CD4-positive, alpha-beta T cell (primary cell): Measurements from ENCODE around the gene SLC35B3. TPM values are rescaled to one million over a fixed set of nuclear protein-coding genes. Genes with fewer than 3 reads are reported as not detected.

ENCODE experiments used
- ATAC-seq: fragments of 200-7000 bp; cut with Tn5 transposase; one replicate; pipeline ENCODE4 v1.10.0; 2022; ENCODE audit warnings: mild to moderate bottlenecking; ENCODE audit not compliant: poor library complexity
- CTCF ChIA-PET: fragments of 350-600 bp; sonication (Branson Sonifier 250); formaldehyde crosslinking; loops from one replicate; lab custom pipeline; 2021; ENCODE audit warnings: antibody characterized with exemption, inconsistent platforms; lab: Charles Lee
- POLR2A ChIA-PET: fragments of 350-600 bp; sonication (Branson Sonifier 250); formaldehyde crosslinking; loops from one replicate; lab custom pipeline; 2021; ENCODE audit warnings: antibody characterized with exemption, inconsistent platforms; lab: Charles Lee
- DNase-seq, 14 experiments: peaks; one replicate each; pipeline ENCODE4 v3.0.0-alpha.2; 2013 to 2020; ENCODE audit warnings: mixed read lengths in 2 of 14
- H3K27ac ChIP-seq, 2 donors: one replicate each; pipeline versions ENCODE4 v1.5.1 to v1.7.0; 2013; ENCODE audit warnings: low read length in 2 of 2, low read depth in 1 of 2, mild to moderate bottlenecking in 1 of 2
- H3K27me3 ChIP-seq, 2 experiments: 1 replicate in 1 of 2; 2 replicates in 1 of 2; pipeline versions ENCODE4 v1.6.1 to v1.7.0; 2013; ENCODE audit warnings: low read length in 2 of 2, control low read depth in 1 of 2, mild to moderate bottlenecking in 1 of 2, moderate library complexity in 1 of 2; ENCODE audit not compliant: insufficient read depth in 2 of 2, control insufficient read depth in 1 of 2
- H3K36me3 ChIP-seq: one replicate; pipeline ENCODE4 v1.6.1; 2013; ENCODE audit warnings: low read length, control low read depth; ENCODE audit not compliant: insufficient read depth
- H3K4me1 ChIP-seq: one replicate; pipeline ENCODE4 v1.6.1; 2013; ENCODE audit warnings: low read length, control low read depth; ENCODE audit not compliant: insufficient read depth
- H3K4me3 ChIP-seq: one replicate; pipeline ENCODE4 v1.5.1; 2013; ENCODE audit warnings: mild to moderate bottlenecking, low read length, moderate library complexity
- H3K9me3 ChIP-seq, 2 experiments: 1 replicate in 1 of 2; 2 replicates in 1 of 2; pipeline versions ENCODE4 v1.6.1 to v1.7.0; 2013; ENCODE audit warnings: low read length in 2 of 2, mild to moderate bottlenecking in 2 of 2, control low read depth in 1 of 2, moderate library complexity in 1 of 2; ENCODE audit not compliant: control insufficient read depth in 1 of 2, insufficient read depth in 1 of 2
- H3K27ac Mint-ChIP-seq: one replicate; pipeline ENCODE4 v1.8.0; 2020; ENCODE audit warnings: mixed read lengths
- H3K27me3 Mint-ChIP-seq: one replicate; pipeline ENCODE4 v1.8.0; 2021; ENCODE audit warnings: mixed read lengths
- H3K36me3 Mint-ChIP-seq: one replicate; pipeline ENCODE4 v1.8.0; 2021; ENCODE audit warnings: low read depth, mixed read lengths
- H3K4me1 Mint-ChIP-seq: one replicate; pipeline ENCODE4 v1.8.0; 2021; ENCODE audit warnings: low read depth, mixed read lengths
- H3K4me3 Mint-ChIP-seq: one replicate; pipeline ENCODE4 v1.8.0; 2020; ENCODE audit warnings: mild to moderate bottlenecking, mixed read lengths
- H3K9me3 Mint-ChIP-seq: one replicate; pipeline ENCODE4 v1.8.0; 2020; ENCODE audit warnings: mixed read lengths
- CTCF ChIP-seq: fragments of 200-600 bp; IDR thresholded peaks from one replicate; pipeline ENCODE4 v1.8.0; 2022; ENCODE audit warnings: antibody characterized with exemption, mild to moderate bottlenecking
- intact Hi-C, 2 experiments: fragments of 100-400 bp; cut with DNase I in 1 of 2; cut with micrococcal nuclease in 1 of 2; formaldehyde crosslinking; loops; one replicate each; pipeline versions ENCODE4 v1.15.1 to v1.9.0; 2023 to 2025; cut with DNase I, micrococcal nuclease
- total RNA-seq, 174 experiments: library from RNA in 2 of 174; stranded (reverse) in 2 of 174; gene quantifications; one replicate each; pipeline ENCODE4 v1.2.3 and lab custom pipeline; 2021 to 2026

Gene SLC35B3
- total RNA-seq, 2 experiments from 2014 or later, result 2.4 TPM

- POLR2A ChIA-PET, result no interaction called here
Observed at GRCh38 chr6:8375916-8376315, 59.4 kb downstream of the SLC35B3 start.

More at GRCh38 chr6:8375916-8376315, 59.4 kb downstream of the SLC35B3 start:
- Histone ChIP-seq H3K36me3 (no peaks in the 10 kb centered on the region), H3K9me3 (no peaks in the 10 kb centered on the region), H3K4me3 (no peak overlapping the region), H3K27ac (no peak overlapping the region), H3K4me1 (no peaks in the 10 kb centered on the region), H3K27me3 (peaks cover 0 to 5% of the 10 kb centered on the region in 2 experiments)
- Mint-ChIP-seq H3K4me1 (no peaks in the 10 kb centered on the region), H3K9me3 (no peaks in the 10 kb centered on the region), H3K4me3 (no peak overlapping the region), H3K27ac (no peak overlapping the region), H3K36me3 (no peaks in the 10 kb centered on the region), H3K27me3 (peaks cover 27% of the 10 kb centered on the region)
- ATAC-seq (no peak), DNase-seq (no peak)
- CTCF ChIA-PET, result no interaction called here
- intact Hi-C loops, result no loop called here
- no peak for TF ChIP-seq CTCF
